ENCODE measurements around the gene IRF5. TPM values are rescaled to one million over a fixed set of nuclear protein-coding genes. Genes with fewer than 3 reads are reported as not detected.

Gene IRF5
- total RNA-seq, 1 donor from 2014 or later, result 0.36 TPM

DNA sequence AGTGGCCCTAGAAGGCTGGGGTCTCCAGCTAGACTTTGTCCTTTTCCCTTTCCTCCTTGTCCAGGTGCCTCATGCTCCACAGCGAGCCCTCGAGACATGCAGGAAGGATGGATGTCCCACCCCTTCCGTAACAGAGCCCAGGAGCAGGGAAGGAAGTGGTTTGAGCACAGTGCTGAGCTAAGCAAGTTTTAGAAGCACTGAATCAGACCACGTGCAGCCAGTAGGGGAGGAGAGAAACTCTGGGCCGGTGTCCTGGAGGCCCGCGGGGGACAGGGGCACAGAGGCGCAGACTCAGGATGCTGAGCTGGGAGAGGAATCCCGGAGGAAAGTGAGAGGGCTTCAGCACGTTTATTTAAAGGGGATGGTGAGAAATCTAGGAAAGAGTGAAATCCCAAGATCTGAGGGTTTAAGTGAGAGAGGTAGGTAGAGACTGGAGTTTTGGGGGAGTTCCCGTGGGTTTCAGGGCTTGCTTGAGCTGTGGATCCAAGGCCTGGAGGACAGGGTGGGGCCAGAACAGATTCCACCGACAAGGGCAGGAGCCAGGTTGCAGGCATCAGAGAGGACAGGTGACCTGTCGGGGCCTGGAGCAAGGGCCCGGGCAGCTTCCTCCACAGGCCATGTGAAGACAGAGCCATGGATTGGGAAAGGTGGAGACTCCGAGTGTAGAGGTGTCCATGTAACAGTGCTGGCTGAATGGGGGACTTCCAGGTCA is 4.4 kb upstream of the IRF5 start:
- no peak overlapping the region for H3K4me3 Mint-ChIP-seq (ENCODE audit: unreplicated experiment)
- Histone ChIP-seq H3K9ac (ENCODE audit: low read length) (no peak overlapping the region), H3K9me3 (ENCODE audit: insufficient read depth, low read depth, low read length) (no peaks in the 10 kb centered on the region), H3K36me3 (ENCODE audit: insufficient read depth, low read length) (no peaks in the 10 kb centered on the region), H3K4me1 (ENCODE audit: insufficient read depth, low read length) (no peaks in the 10 kb centered on the region), H3K27ac (ENCODE audit: low read depth, low read length) (no peak overlapping the region), H3K27me3 (ENCODE audit: insufficient read depth, low read length) (peaks cover 21% of the 10 kb centered on the region), H3K4me2 (ENCODE audit: low read length) (no peak overlapping the region), H3K4me3 (ENCODE audit: insufficient read depth, low read depth, low read length) (no peak overlapping the region), H3K79me2 (ENCODE audit: insufficient read depth, low read length) (no peaks in the 10 kb centered on the region), H4K20me1 (ENCODE audit: insufficient read depth, low read length) (no peaks in the 10 kb centered on the region), H2AFZ (ENCODE audit: low read depth, low read length) (no peak overlapping the region)
- H3K27me3 Mint-ChIP-seq (ENCODE audit: low read depth, unreplicated experiment), result peaks cover 48% of the 10 kb centered on the region
- no peak overlapping the region for H3K27ac Mint-ChIP-seq (ENCODE audit: unreplicated experiment)
- FAIRE-seq (no peak), DNase-seq (ENCODE audit: low read depth) (no peak)
- H3K36me3 Mint-ChIP-seq (ENCODE audit: low read depth, unreplicated experiment), result peaks cover 3% of the 10 kb centered on the region
- H3K9me3 Mint-ChIP-seq (ENCODE audit: unreplicated experiment), result peaks cover 5% of the 10 kb centered on the region
- peaks cover under 1% of the 10 kb centered on the region for H3K4me1 Mint-ChIP-seq (ENCODE audit: low read depth, unreplicated experiment)
- TF ChIP-seq CTCF (IDR thresholded peaks at IDR 0.05; ENCODE audit: insufficient read depth, low read depth, low read length) (no peak), EZH2 (IDR thresholded peaks at IDR 0.05; ENCODE audit: insufficient read depth, low read length) (no peak)

GRCh38 chr7:128934361-128935341 is 3.1 kb upstream of the IRF5 start:
- DNase-seq (ENCODE audit: low read depth) (no peak), FAIRE-seq (no peak)
- Mint-ChIP-seq H3K27me3 (ENCODE audit: low read depth, unreplicated experiment) (peaks cover 57% of the 10 kb centered on the region), H3K27ac (ENCODE audit: unreplicated experiment) (no peak overlapping the region), H3K4me1 (ENCODE audit: low read depth, unreplicated experiment) (peaks cover 2% of the 10 kb centered on the region), H3K9me3 (ENCODE audit: unreplicated experiment) (peaks cover 5% of the 10 kb centered on the region), H3K4me3 (ENCODE audit: unreplicated experiment) (no peak overlapping the region), H3K36me3 (ENCODE audit: low read depth, unreplicated experiment) (peaks cover 3% of the 10 kb centered on the region)
- Histone ChIP-seq H3K4me1 (ENCODE audit: insufficient read depth, low read length) (no peaks in the 10 kb centered on the region), H2AFZ (ENCODE audit: low read depth, low read length) (no peak overlapping the region), H4K20me1 (ENCODE audit: insufficient read depth, low read length) (no peaks in the 10 kb centered on the region), H3K9me3 (ENCODE audit: insufficient read depth, low read depth, low read length) (no peaks in the 10 kb centered on the region), H3K27ac (ENCODE audit: low read depth, low read length) (no peak overlapping the region), H3K9ac (ENCODE audit: low read length) (no peak overlapping the region), H3K4me2 (ENCODE audit: low read length) (no peak overlapping the region), H3K27me3 (ENCODE audit: insufficient read depth, low read length) (peaks cover 30% of the 10 kb centered on the region), H3K36me3 (ENCODE audit: insufficient read depth, low read length) (no peaks in the 10 kb centered on the region), H3K4me3 (ENCODE audit: insufficient read depth, low read depth, low read length) (no peak overlapping the region), H3K79me2 (ENCODE audit: insufficient read depth, low read length) (no peaks in the 10 kb centered on the region)
- TF ChIP-seq EZH2 (IDR thresholded peaks at IDR 0.05; ENCODE audit: insufficient read depth, low read length), result no peak
- no peak for TF ChIP-seq CTCF (IDR thresholded peaks at IDR 0.05; ENCODE audit: insufficient read depth, low read depth, low read length)
